Right atrium auricular region (tissue), 2 donors: Measurements from ENCODE around the gene CSAD. TPM values are rescaled to one million over a fixed set of nuclear protein-coding genes. Genes with fewer than 3 reads are reported as not detected.

Experiments
- DNase-seq: peaks from one replicate; pipeline ENCODE4 v3.0.0-alpha.2; 2019; ENCODE audit warnings: low spot score
- H3K27ac ChIP-seq, 2 donors: fragments of 200-600 bp; sonication (generic); 1 replicate in 1 of 2; 2 replicates in 1 of 2; pipeline ENCODE4 v1.5.1; 2016 to 2019
- H3K27me3 ChIP-seq, 2 donors: fragments of 200-600 bp; sonication (generic); one replicate each; pipeline versions ENCODE4 v1.5.1 to v1.6.0; 2017 to 2019
- H3K36me3 ChIP-seq: fragments of 200-600 bp; sonication (generic); one replicate; pipeline ENCODE4 v1.5.1; 2016
- H3K4me1 ChIP-seq, 2 donors: fragments of 200-600 bp; sonication (generic); one replicate each; pipeline versions ENCODE4 v1.5.1 to v1.6.0; 2017 to 2019
- H3K4me3 ChIP-seq, 2 donors: fragments of 200-600 bp; sonication (generic); 1 replicate in 1 of 2; 2 replicates in 1 of 2; pipeline ENCODE4 v1.5.1; 2017 to 2019; ENCODE audit warnings: mild to moderate bottlenecking in 1 of 2, moderate library complexity in 1 of 2
- H3K9me3 ChIP-seq, 2 donors: fragments of 200-600 bp; sonication (generic); one replicate each; pipeline ENCODE4 v1.5.1; 2019
- CTCF ChIP-seq, 2 donors: fragments of 200-600 bp; sonication (generic); IDR thresholded peaks; one replicate each; pipeline ENCODE4 v1.5.1; 2019; ENCODE audit warnings: antibody characterized with exemption in 2 of 2
- total RNA-seq, 2 donors: library from RNA; depleted of rRNA; stranded (reverse); fragments of >200 nt; gene quantifications; one replicate each; pipeline ENCODE4 v1.1.0, GENCODE V29; 2016

The CSAD gene
- total RNA-seq, 2 donors from 2014 or later, result 3.4 to 4.9 TPM

- Histone ChIP-seq H3K4me1 (peaks cover 0 to 24% of the 10 kb centered on the region in 2 donors), H3K4me3 (no peak overlapping the region)
These were observed 4.0 kb downstream of the CSAD start for GRCh38 chr12:53176750-53177149.

GRCh38 chr12:53174881-53175491 is 5.7 kb downstream of the CSAD start:
- TF ChIP-seq CTCF (IDR thresholded peaks at IDR 0.05), result no peak
- no peak for DNase-seq
- Histone ChIP-seq H3K36me3 (no peaks in the 10 kb centered on the region), H3K4me1 (peaks cover 0 to 17% of the 10 kb centered on the region in 2 donors), H3K9me3 (no peaks in the 10 kb centered on the region), H3K27me3 (no peaks in the 10 kb centered on the region), H3K4me3 (no peak overlapping the region), H3K27ac (no peak overlapping the region)

More at GRCh38 chr12:53176750-53177149, 4.0 kb downstream of the CSAD start:
- H3K27me3 ChIP-seq, result no peaks in the 10 kb centered on the region
- peaks cover under 1% of the 10 kb centered on the region for H3K36me3 ChIP-seq
- no peak overlapping the region for H3K27ac ChIP-seq
- no peak for TF ChIP-seq CTCF (IDR thresholded peaks at IDR 0.05)
- DNase-seq, result no peak
- no peaks in the 10 kb centered on the region for H3K9me3 ChIP-seq

- H3K4me1 ChIP-seq, result peaks cover 0 to 7% of the 10 kb centered on the region in 2 donors
- H3K27ac ChIP-seq, result no peak overlapping the region
- H3K36me3 ChIP-seq, result no peaks in the 10 kb centered on the region
- no peak overlapping the region for H3K4me3 ChIP-seq
- DNase-seq, result no peak
- no peaks in the 10 kb centered on the region for H3K27me3 ChIP-seq
- no peaks in the 10 kb centered on the region for H3K9me3 ChIP-seq
- no peak for TF ChIP-seq CTCF (IDR thresholded peaks at IDR 0.05)
These were observed 7.5 kb downstream of the CSAD start for GRCh38 chr12:53173085-53173715.

GRCh38 chr12:53172352-53172751 is 8.4 kb downstream of the CSAD start:
- H3K4me3 ChIP-seq, result no peak overlapping the region
- no peak for TF ChIP-seq CTCF (IDR thresholded peaks at IDR 0.05)
- DNase-seq, result no peak
- H3K4me1 ChIP-seq, result peaks cover 0 to 7% of the 10 kb centered on the region in 2 donors
- no peaks in the 10 kb centered on the region for H3K27me3 ChIP-seq
- no peaks in the 10 kb centered on the region for H3K9me3 ChIP-seq
- no peaks in the 10 kb centered on the region for H3K36me3 ChIP-seq
- no peak overlapping the region for H3K27ac ChIP-seq

GRCh38 chr12:53171725-53172329 is 8.9 kb downstream of the CSAD start:
- no peak for TF ChIP-seq CTCF (IDR thresholded peaks at IDR 0.05)
- Histone ChIP-seq H3K4me1 (peaks cover 0 to 7% of the 10 kb centered on the region in 2 donors), H3K36me3 (no peaks in the 10 kb centered on the region), H3K27ac (no peak overlapping the region), H3K27me3 (no peaks in the 10 kb centered on the region), H3K4me3 (no peak overlapping the region), H3K9me3 (no peaks in the 10 kb centered on the region)
- no peak for DNase-seq
